ENCODE data around the gene DOCK3. TPM values are rescaled to one million over a fixed set of nuclear protein-coding genes. Genes with fewer than 3 reads are reported as not detected.
"Not testable (repeated sequence)": the region's sequence is repeated elsewhere in the genome, so short reads cannot be mapped to it uniquely, and the experiment has no call there.

DOCK3 gene
- total RNA-seq, 1 donor from 2014 or later: 2.7 TPM

DNA sequence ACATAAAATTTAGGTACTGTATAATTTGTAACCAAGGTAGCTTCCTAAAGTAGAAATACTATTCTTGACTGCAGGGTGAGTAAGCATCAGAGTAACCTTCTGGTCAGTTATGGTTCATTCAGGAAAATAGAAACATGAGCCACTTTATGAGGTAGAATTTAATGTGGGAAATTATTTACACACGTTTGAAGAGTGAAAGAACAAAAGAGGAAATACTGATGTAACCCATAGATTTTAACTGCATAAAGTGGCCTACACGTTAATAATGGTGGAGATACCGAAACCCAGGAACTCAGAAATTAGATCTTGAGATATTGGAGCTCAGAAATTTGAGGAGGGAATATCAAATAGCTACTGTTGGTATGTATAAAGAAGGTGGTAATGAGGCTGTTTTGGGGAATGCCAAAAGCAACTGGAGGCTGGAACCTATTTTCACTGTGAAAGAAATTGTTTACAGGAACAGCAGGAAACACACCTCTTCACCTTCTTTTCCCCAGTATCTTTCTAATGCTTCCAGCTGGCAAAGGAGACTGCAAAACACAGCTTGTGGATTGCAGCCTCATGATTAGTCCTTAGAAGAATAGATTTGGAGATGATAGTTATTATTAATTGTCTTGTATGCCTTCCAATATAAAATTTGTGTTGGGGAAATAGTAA is 216.1 kb downstream of the DOCK3 start:
- Histone ChIP-seq H3K4me3 (no peak overlapping the region), H3K4me1 (no peaks in the 10 kb centered on the region), H3K9me3 (peaks cover 5% of the 10 kb centered on the region), H3K27me3 (no peaks in the 10 kb centered on the region), H3K27ac (no peak overlapping the region), H3K36me3 (no peaks in the 10 kb centered on the region)
- ATAC-seq (no peak), DNase-seq (no peak)
- TF ChIP-seq, protein P1, sequence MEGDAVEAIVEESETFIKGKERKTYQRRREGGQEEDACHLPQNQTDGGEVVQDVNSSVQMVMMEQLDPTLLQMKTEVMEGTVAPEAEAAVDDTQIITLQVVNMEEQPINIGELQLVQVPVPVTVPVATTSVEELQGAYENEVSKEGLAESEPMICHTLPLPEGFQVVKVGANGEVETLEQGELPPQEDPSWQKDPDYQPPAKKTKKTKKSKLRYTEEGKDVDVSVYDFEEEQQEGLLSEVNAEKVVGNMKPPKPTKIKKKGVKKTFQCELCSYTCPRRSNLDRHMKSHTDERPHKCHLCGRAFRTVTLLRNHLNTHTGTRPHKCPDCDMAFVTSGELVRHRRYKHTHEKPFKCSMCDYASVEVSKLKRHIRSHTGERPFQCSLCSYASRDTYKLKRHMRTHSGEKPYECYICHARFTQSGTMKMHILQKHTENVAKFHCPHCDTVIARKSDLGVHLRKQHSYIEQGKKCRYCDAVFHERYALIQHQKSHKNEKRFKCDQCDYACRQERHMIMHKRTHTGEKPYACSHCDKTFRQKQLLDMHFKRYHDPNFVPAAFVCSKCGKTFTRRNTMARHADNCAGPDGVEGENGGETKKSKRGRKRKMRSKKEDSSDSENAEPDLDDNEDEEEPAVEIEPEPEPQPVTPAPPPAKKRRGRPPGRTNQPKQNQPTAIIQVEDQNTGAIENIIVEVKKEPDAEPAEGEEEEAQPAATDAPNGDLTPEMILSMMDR (IDR thresholded peaks at IDR 0.05): no peak
- intact Hi-C loops (cut with DNase I): no loop called here

DNA sequence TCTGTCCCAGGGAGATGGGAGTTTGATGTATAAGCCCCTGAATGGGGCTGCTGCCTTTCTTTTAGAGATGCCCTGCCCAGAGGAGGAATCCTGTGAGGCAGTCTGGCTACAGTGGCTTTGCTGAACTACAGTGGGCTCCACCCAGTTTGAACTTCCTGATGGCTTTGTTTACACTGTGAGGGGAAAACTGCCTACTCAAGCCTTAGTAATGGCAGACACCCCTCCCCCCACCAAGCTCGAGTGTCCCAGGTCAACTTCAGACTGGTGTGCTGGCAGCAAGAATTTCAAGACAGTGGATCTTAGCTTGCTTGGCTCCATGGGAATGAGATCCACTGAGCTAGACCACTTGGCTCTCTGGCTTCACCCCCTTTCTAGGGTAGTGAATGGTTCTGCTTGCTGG is 226.4 kb downstream of the DOCK3 start:
- H3K27ac ChIP-seq; H3K27me3 ChIP-seq; H3K36me3 ChIP-seq; ATAC-seq; H3K9me3 ChIP-seq; H3K4me3 ChIP-seq; DNase-seq; H3K4me1 ChIP-seq; intact Hi-C loops (cut with DNase I): not testable (repeated sequence)

DNA sequence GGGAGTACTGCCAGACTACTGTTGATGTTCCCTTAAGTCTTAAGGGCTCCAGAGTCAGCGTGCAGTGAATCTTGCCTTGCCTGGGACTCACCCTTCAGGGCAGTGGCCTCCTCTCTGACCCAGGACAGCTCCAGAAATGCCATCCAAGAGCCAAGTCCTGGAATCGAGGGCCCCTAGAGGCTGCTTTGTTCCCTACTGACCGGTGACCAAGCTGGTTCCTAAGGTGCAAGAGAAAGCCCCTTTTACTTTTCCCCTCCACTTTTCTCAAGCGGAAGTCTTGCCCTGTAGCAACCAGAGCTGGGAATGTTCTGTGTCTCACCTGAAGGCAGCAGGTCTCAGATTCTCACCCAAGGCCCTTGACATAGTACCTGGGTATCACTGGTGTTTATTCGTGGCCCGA is 238.0 kb downstream of the DOCK3 start:
- intact Hi-C loops (cut with DNase I): no loop called here
- Histone ChIP-seq H3K4me3 (no peak overlapping the region), H3K27ac (no peak overlapping the region), H3K27me3 (no peaks in the 10 kb centered on the region), H3K9me3 (no peaks in the 10 kb centered on the region), H3K4me1 (no peaks in the 10 kb centered on the region), H3K36me3 (no peaks in the 10 kb centered on the region)
- ATAC-seq (peak; percentile 21), DNase-seq (no peak)
- TF ChIP-seq, protein P1 (IDR thresholded peaks at IDR 0.05): no peak

DNA sequence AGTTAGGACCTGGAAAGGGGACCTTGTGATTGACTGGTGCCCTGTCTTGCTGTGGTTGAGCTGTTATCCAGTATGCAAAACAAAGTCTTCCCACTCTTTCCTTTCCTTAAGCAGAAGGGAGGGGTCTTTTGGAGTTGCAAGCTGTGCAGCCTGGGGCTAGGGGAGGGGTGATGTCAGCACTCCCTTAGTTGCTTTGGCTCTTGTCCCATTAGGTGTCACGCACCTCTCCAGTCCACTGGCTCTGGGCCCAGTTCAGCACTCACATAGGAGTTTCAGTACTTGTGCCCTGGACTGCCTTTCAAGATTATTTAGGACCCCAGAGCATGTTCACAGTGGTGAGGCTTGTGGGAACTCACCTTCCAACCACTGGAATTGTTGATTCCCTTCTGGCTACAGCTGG is 238.5 kb downstream of the DOCK3 start:
- Histone ChIP-seq H3K27ac (no peak overlapping the region), H3K36me3 (no peaks in the 10 kb centered on the region), H3K4me3 (no peak overlapping the region), H3K4me1 (no peaks in the 10 kb centered on the region), H3K9me3 (no peaks in the 10 kb centered on the region), H3K27me3 (no peaks in the 10 kb centered on the region)
- TF ChIP-seq, protein P1 (IDR thresholded peaks at IDR 0.05): no peak
- intact Hi-C loops (cut with DNase I): no loop called here
- peak; percentile 66 for DNase-seq
- peak; percentile 62 for ATAC-seq

DNA sequence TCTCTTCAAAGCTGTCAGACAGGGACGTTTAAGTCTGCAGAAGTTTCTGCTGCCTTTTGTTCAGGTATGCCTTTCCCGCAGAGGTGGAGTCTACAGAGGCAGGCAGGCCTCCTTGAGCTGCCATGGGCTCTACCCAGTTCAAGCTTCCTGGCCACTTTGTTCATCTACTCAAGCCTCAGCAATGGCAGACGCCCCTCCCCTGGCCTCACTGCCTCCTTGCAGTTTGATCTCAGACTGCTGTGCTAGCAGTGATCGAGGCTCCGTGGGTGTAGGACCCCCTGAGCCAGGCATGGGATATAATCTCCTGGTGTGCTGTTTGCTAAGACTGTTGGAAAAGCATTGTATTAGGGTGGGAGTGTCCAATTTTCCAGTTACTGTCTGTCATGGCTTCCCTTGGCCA is 247.3 kb downstream of the DOCK3 start:
- ATAC-seq; H3K9me3 ChIP-seq; H3K36me3 ChIP-seq; H3K4me1 ChIP-seq; H3K27me3 ChIP-seq; DNase-seq; intact Hi-C loops (cut with DNase I); H3K27ac ChIP-seq; H3K4me3 ChIP-seq: not testable (repeated sequence)

DNA sequence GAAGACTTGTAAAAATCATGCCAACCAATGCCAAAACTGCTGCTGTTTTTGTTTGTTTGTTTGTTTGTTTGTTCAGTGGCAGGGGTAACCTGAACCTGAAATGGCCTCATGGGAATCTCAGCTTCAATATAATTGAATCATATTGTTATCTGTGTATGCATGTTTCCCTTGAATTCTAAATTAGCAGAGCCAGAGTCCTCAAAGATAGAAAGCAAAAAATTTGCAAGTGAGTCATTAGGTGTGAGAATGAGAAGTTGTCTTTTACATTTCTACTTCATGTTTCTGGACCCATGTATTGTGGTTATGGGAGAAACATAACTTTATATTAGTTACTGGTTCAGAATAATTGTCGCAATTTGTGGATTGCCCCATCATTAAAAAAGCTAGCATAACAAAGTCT is 249.2 kb downstream of the DOCK3 start:
- ATAC-seq (no peak), DNase-seq (no peak)
- Histone ChIP-seq H3K4me3 (no peak overlapping the region), H3K9me3 (no peaks in the 10 kb centered on the region), H3K36me3 (no peaks in the 10 kb centered on the region), H3K27me3 (no peaks in the 10 kb centered on the region), H3K4me1 (no peaks in the 10 kb centered on the region), H3K27ac (no peak overlapping the region)
- TF ChIP-seq, protein P1 (IDR thresholded peaks at IDR 0.05): no peak
- intact Hi-C loops (cut with DNase I): no loop called here

DNA sequence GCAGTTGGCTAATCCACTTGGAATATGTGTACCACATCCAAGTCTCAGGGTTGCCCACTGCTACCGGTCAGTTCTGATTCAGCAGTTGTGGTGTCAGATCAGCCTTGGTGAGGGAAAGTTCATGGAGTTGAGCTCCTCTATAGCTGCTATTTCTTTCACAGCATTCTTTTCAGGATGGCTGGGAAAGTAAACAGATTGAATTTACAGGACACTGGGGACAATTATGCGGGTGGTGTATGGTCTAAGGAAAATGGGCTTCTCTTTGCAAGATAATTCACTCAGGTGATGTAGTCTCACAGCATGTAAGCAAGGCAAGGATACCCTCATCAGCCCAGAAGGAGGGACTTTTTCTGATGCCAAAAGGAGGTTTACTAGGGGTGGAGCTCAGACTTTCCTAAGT is 249.9 kb downstream of the DOCK3 start:
- Histone ChIP-seq H3K36me3 (no peaks in the 10 kb centered on the region), H3K27me3 (no peaks in the 10 kb centered on the region), H3K9me3 (no peaks in the 10 kb centered on the region), H3K4me3 (no peak overlapping the region), H3K4me1 (no peaks in the 10 kb centered on the region), H3K27ac (no peak overlapping the region)
- TF ChIP-seq, protein P1 (IDR thresholded peaks at IDR 0.05): no peak
- no peak for DNase-seq
- intact Hi-C loops (cut with DNase I): no loop called here
- no peak for ATAC-seq
